K562 treated with DMSO at 1 percent for 24 hours (cell line): Measurements from ENCODE around the gene SPOP. TPM values are rescaled to one million over a fixed set of nuclear protein-coding genes. Genes with fewer than 3 reads are reported as not detected.

Experiments used
- total RNA-seq: library from RNA; unstranded; fragments of 300-600 nt; gene quantifications from 2 replicates; pipeline ENCODE4 v1.2.3, GENCODE V29; 2022; ENCODE audit warnings: low read depth; ENCODE audit not compliant: insufficient read depth

SPOP gene
- 44.6 and 60.0 TPM in 2 replicates for total RNA-seq

DNA sequence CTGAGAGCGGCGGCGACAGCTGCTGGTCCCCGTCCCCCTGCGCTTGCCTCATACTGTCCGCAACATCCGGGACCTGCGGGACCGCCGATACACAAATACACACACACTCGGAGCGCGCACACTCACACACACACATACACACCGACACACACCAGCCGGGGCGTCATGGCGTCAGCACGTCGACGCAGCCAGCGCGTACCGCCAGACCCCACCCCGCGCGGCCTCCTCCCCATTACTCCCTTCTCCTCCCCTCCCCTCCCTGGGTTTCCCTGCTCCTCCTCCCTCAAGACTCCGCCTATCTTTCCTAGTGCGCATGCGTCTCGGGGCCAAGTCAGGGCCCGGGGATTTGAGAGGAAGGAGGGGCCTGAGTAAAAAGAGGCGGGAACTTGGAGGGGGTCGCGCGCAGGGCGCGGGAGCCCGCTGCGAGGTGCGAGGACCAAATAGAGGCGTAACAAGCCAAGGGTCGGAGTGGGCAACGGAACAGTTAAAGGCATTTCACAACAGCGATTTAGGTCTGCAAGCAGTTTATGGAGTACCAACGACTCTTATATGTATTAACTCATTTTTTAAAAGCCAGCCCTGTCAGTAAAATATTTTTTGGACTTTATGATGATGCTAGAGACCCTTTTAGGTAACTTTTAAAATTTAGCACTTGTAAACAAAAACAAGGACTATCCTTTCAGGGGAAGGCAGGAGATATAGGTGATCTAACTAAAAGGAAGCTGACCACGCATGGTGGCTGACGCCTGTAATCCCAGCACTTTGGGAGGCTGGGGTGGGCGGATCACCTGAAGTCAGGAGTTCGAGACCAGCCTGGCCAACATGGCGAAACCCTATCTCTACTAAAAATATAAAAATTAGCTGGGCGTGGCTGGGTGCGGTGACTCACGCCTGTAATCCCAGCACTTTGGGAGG, at the start of gene SPOP:
Gene SPOP (minus strand): TSS at position 165 of the 915 bp plus-strand sequence. CDS start 55,287 bp downstream, outside the sequence.

DNA sequence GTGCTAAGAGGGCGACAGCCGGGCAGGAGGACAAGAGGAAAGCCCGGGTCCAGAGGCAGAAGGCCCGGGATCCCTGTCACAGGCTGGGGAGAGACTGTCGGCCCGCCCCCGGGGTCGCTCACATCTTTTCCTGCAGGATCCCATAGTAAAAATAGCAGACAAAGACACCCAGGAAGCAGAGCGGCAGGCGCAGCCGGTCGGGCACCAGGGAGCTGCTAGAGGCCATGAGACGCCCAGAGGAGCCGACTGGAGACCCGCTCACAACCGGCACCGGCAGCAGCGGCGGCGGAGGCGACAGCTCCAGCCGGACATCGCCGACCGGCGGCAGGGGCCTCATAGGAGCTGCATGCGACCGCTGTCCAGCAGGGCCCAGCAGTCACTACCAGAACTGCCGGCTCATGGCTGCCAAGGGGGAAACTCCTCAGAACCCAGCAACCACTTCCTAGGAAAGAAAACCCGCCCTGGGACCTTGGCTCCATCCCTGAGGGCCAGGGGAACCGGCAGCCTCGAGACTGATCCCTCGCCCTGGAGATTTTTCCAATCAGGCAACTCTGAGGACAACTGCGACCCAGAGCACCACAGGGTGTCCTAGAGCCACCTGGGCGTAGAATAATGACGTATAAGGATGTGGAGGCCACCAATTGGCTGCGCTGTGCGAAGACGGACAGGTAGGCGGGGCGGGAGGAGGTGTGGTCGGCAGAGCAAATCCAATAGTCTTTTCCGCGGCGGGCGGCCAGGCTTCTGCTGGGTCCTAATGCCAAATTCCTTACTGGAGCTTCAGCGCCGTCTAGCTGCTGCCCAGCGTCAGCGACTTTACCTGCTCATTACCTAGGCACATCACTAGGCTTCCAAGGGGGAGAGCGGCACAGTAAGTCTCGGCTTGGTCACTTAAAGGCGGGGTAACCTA, 30.0 kb upstream of the SPOP start, which contains the start of gene SLC35B1:
Gene SLC35B1 (minus strand): TSS at position 357 of the 907 bp plus-strand sequence. CDS start 131 bp downstream, at position 226.

DNA sequence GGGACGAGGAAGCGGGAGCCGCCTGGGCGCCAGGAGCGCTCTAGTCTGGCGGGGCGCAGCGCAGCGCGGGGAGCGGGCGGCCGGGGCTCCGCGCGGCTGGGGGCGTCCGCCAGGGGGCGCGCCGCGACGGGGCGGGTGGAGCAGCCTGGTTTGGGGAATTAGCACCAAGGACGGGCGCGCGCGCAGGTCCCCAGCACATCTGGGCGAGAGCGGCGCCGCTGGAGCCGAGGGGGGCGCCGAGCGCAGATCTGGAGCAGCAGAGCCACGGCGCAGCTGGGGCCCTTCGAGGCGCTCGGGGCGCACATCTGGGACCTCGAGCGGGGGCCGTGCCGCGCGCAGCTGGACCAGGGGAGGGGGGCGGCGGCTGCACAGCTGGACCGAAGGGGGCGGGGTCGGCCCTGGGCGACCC, 102.2 kb downstream of the SPOP start, which contains the start of gene NXPH3:
Gene NXPH3 (plus strand): TSS at position 193 of the 409 bp plus-strand sequence. CDS start 349 bp downstream, outside the sequence.

Other genes starting within 250 kb of the SPOP start
- gene NGFR, start 182.8 kb downstream of the SPOP start, total RNA-seq: 0.23 and 0.35 TPM in 2 replicates
- 0.69 and 1.2 TPM in 2 replicates for gene NXPH3, start 102.2 kb downstream of the SPOP start, total RNA-seq
- gene SLC35B1, start 29.9 kb upstream of the SPOP start, total RNA-seq: 52.2 and 58.7 TPM in 2 replicates
- gene FAM117A, start 86.0 kb upstream of the SPOP start, total RNA-seq: 103 and 107 TPM in 2 replicates
- 19.7 and 20.5 TPM in 2 replicates for gene KAT7, start 110.6 kb upstream of the SPOP start, total RNA-seq
- gene TAC4, start 170.0 kb upstream of the SPOP start, total RNA-seq: not detected in 2 replicates